ENCODE results near the gene UBE2J2.

DNA sequence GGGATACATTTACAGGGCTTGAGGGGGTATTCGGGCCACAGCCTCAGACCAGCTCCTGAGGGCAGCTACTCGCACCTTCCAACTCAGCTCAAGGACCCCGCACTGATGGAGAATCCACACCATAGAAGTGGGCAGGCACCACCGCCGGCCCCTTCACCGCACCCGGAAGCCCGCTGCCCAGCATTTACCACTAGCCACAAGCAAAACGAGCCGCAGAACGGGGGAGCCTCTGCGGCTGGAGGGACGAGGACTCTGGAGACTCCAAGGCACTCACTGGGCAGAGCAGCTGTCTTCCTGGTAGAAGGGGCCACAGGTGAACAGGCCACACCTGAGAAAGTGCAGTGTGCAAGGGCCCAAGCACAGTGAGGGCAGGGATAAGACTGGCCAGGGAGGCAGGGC lies 5.4 kb downstream of the UBE2J2 start:
- TF ChIP-seq, protein P1, sequence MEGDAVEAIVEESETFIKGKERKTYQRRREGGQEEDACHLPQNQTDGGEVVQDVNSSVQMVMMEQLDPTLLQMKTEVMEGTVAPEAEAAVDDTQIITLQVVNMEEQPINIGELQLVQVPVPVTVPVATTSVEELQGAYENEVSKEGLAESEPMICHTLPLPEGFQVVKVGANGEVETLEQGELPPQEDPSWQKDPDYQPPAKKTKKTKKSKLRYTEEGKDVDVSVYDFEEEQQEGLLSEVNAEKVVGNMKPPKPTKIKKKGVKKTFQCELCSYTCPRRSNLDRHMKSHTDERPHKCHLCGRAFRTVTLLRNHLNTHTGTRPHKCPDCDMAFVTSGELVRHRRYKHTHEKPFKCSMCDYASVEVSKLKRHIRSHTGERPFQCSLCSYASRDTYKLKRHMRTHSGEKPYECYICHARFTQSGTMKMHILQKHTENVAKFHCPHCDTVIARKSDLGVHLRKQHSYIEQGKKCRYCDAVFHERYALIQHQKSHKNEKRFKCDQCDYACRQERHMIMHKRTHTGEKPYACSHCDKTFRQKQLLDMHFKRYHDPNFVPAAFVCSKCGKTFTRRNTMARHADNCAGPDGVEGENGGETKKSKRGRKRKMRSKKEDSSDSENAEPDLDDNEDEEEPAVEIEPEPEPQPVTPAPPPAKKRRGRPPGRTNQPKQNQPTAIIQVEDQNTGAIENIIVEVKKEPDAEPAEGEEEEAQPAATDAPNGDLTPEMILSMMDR (IDR thresholded peaks at IDR 0.05), result no peak
- TF ChIP-seq BHLHE40 (IDR thresholded peaks at IDR 0.05; ENCODE audit: low read depth, low read length), result no peak
- TF ChIP-seq EP300 (IDR thresholded peaks at IDR 0.05), result no peak
- TF ChIP-seq, protein P2, sequence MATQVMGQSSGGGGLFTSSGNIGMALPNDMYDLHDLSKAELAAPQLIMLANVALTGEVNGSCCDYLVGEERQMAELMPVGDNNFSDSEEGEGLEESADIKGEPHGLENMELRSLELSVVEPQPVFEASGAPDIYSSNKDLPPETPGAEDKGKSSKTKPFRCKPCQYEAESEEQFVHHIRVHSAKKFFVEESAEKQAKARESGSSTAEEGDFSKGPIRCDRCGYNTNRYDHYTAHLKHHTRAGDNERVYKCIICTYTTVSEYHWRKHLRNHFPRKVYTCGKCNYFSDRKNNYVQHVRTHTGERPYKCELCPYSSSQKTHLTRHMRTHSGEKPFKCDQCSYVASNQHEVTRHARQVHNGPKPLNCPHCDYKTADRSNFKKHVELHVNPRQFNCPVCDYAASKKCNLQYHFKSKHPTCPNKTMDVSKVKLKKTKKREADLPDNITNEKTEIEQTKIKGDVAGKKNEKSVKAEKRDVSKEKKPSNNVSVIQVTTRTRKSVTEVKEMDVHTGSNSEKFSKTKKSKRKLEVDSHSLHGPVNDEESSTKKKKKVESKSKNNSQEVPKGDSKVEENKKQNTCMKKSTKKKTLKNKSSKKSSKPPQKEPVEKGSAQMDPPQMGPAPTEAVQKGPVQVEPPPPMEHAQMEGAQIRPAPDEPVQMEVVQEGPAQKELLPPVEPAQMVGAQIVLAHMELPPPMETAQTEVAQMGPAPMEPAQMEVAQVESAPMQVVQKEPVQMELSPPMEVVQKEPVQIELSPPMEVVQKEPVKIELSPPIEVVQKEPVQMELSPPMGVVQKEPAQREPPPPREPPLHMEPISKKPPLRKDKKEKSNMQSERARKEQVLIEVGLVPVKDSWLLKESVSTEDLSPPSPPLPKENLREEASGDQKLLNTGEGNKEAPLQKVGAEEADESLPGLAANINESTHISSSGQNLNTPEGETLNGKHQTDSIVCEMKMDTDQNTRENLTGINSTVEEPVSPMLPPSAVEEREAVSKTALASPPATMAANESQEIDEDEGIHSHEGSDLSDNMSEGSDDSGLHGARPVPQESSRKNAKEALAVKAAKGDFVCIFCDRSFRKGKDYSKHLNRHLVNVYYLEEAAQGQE (IDR thresholded peaks at IDR 0.05), result no peak
- TF ChIP-seq HDAC2 (IDR thresholded peaks at IDR 0.05), result no peak
- TF ChIP-seq POLR2A (IDR thresholded peaks at IDR 0.05; ENCODE audit: low read length), result no peak
- no peak for TF ChIP-seq RFX5 (IDR thresholded peaks at IDR 0.05)
- TF ChIP-seq, protein P3, sequence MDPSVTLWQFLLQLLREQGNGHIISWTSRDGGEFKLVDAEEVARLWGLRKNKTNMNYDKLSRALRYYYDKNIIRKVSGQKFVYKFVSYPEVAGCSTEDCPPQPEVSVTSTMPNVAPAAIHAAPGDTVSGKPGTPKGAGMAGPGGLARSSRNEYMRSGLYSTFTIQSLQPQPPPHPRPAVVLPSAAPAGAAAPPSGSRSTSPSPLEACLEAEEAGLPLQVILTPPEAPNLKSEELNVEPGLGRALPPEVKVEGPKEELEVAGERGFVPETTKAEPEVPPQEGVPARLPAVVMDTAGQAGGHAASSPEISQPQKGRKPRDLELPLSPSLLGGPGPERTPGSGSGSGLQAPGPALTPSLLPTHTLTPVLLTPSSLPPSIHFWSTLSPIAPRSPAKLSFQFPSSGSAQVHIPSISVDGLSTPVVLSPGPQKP (IDR thresholded peaks at IDR 0.05; ENCODE audit: low read depth, low read length), result no peak
- TF ChIP-seq SREBF2 (IDR thresholded peaks at IDR 0.05), result no peak
- TF ChIP-seq ZSCAN20 (CRISPR knock-in tag; IDR thresholded peaks at IDR 0.05), result no peak
